Glutamatergic neuron (in vitro differentiated cells): ENCODE results near the gene MECR. TPM values are rescaled to one million over a fixed set of nuclear protein-coding genes. Genes with fewer than 3 reads are reported as not detected.

Experiments used
- DNase-seq: peaks from one replicate; pipeline ENCODE4 v3.0.0; 2022
- H3K27ac Mint-ChIP-seq: one replicate; pipeline ENCODE4 v1.8.0; 2020; ENCODE audit warnings: mild to moderate bottlenecking, mixed read lengths, inconsistent platforms; ENCODE audit not compliant: unreplicated experiment
- H3K27me3 Mint-ChIP-seq: one replicate; pipeline ENCODE4 v1.8.0; 2020; ENCODE audit warnings: mild to moderate bottlenecking, moderate library complexity, mixed read lengths, inconsistent platforms; ENCODE audit not compliant: unreplicated experiment
- H3K36me3 Mint-ChIP-seq: one replicate; pipeline ENCODE4 v1.8.0; 2020; ENCODE audit warnings: mild to moderate bottlenecking, mixed read lengths, inconsistent platforms; ENCODE audit not compliant: unreplicated experiment
- H3K4me1 Mint-ChIP-seq: one replicate; pipeline ENCODE4 v1.8.0; 2020; ENCODE audit warnings: mild to moderate bottlenecking, low read depth, mixed read lengths, inconsistent platforms; ENCODE audit not compliant: unreplicated experiment
- H3K4me3 Mint-ChIP-seq: one replicate; pipeline ENCODE4 v1.8.0; 2020; ENCODE audit warnings: mild to moderate bottlenecking, mixed read lengths, inconsistent platforms; ENCODE audit not compliant: unreplicated experiment
- H3K9me3 Mint-ChIP-seq: one replicate; pipeline ENCODE4 v1.8.0; 2020; ENCODE audit warnings: mild to moderate bottlenecking, moderate library complexity, mixed read lengths, inconsistent platforms; ENCODE audit not compliant: unreplicated experiment
- total RNA-seq: library from RNA; stranded (reverse); fragmentation: NEBNext Ultra II Directional; extraction: Animal tissue kit (Norgen Biotek cat#: 25700); gene quantifications from one replicate; pipeline ENCODE4 v1.2.1, GENCODE V29; 2021; ENCODE audit not compliant: unreplicated experiment
- TF ChIP-seq, protein P1 (sequence below): fragments of 200-600 bp; sonication (generic); IDR thresholded peaks from one replicate; pipeline ENCODE4 v1.5.0; 2021; ENCODE audit not compliant: partially characterized antibody, unreplicated experiment

Gene MECR
- total RNA-seq, 1 donor from 2014 or later: 21.4 TPM

DNA sequence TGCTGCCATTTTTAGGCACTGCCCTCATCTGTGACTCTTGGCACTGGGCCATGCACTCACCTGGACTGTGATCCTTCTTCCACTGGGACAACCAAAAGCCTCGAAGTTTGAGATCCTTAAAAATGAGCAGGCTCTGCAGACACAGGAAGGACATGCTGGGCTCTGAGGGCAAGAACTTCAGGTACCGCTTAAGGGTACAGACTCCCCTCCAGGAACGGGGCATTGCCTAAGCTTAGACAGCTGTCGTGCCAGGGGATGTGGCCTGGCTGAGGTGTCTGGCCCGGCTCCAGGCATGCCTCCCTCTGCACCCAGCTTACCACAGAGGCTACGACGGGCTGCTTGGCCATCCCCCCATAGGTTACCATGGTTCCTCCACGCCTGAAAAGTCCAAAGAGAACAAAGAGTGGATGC, 34.8 kb downstream of the MECR start:
- H3K9me3 Mint-ChIP-seq: no peaks in the 10 kb centered on the region
- no peak overlapping the region for H3K4me3 Mint-ChIP-seq
- peaks cover 3% of the 10 kb centered on the region for H3K27me3 Mint-ChIP-seq
- peaks cover 3% of the 10 kb centered on the region for H3K36me3 Mint-ChIP-seq
- TF ChIP-seq, protein P1, sequence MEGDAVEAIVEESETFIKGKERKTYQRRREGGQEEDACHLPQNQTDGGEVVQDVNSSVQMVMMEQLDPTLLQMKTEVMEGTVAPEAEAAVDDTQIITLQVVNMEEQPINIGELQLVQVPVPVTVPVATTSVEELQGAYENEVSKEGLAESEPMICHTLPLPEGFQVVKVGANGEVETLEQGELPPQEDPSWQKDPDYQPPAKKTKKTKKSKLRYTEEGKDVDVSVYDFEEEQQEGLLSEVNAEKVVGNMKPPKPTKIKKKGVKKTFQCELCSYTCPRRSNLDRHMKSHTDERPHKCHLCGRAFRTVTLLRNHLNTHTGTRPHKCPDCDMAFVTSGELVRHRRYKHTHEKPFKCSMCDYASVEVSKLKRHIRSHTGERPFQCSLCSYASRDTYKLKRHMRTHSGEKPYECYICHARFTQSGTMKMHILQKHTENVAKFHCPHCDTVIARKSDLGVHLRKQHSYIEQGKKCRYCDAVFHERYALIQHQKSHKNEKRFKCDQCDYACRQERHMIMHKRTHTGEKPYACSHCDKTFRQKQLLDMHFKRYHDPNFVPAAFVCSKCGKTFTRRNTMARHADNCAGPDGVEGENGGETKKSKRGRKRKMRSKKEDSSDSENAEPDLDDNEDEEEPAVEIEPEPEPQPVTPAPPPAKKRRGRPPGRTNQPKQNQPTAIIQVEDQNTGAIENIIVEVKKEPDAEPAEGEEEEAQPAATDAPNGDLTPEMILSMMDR: no peak
- no peak for DNase-seq
- peaks cover 2% of the 10 kb centered on the region for H3K4me1 Mint-ChIP-seq
- H3K27ac Mint-ChIP-seq: no peak overlapping the region

DNA sequence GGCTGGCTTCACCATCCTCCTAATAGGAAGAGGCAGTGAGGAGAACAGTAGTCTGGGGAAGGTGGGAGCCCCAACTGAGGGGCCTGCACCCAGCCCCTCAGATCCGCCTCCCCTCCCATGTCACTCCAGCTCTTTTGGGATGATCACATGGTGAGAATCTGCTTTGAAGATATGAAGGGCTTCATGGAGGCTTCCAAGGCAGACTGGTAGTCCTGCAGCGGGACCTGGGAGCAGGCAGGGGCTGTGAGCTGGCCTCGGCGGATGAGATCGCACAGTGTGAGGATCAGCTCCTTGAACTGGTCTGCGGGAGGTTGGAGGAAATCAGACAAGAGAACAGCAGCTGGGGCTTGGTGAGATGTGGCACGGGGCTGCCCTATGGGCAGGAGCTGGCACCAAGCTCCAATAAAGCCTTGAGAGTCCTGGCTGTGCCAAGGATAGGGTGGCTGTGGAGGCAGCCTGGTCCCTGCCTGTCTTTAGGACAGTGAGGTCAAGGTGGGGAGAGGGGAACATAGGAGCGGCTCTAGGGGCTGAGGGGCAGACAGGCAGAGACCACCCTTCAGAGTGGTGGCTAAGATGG, 36.8 kb downstream of the MECR start:
- TF ChIP-seq, protein P1: no peak
- H3K4me1 Mint-ChIP-seq: no peaks in the 10 kb centered on the region
- no peak overlapping the region for H3K4me3 Mint-ChIP-seq
- H3K27ac Mint-ChIP-seq: no peak overlapping the region
- peaks cover 5% of the 10 kb centered on the region for H3K36me3 Mint-ChIP-seq
- H3K27me3 Mint-ChIP-seq: peaks cover 3% of the 10 kb centered on the region
- no peak for DNase-seq
- no peaks in the 10 kb centered on the region for H3K9me3 Mint-ChIP-seq

DNA sequence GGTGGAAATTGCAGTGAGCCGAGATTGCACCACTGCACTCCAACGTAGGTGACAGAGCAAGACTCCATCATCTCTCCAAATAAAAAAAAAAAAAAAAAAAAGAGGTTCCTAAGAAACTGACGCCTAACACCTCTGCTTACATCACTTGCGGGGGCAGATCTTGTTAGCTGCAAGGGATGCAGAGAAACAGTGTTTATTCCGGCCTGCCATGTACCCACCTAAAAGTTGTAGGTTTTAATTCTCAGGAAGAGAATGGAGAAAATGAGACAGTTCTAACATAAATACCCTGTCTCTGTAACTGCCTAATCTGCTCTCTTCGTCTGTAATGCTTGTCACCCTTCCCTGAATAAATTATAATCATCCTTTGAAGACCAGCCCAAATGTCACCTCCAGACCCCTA, 40.0 kb downstream of the MECR start:
- DNase-seq: no peak
- H3K27ac Mint-ChIP-seq: peak overlapping the region; percentile 2
- H3K9me3 Mint-ChIP-seq: peaks cover 3% of the 10 kb centered on the region
- peaks cover 3% of the 10 kb centered on the region for H3K27me3 Mint-ChIP-seq
- TF ChIP-seq, protein P1: no peak
- H3K4me3 Mint-ChIP-seq: no peak overlapping the region
- no peaks in the 10 kb centered on the region for H3K4me1 Mint-ChIP-seq
- H3K36me3 Mint-ChIP-seq: peaks cover 5% of the 10 kb centered on the region

DNA sequence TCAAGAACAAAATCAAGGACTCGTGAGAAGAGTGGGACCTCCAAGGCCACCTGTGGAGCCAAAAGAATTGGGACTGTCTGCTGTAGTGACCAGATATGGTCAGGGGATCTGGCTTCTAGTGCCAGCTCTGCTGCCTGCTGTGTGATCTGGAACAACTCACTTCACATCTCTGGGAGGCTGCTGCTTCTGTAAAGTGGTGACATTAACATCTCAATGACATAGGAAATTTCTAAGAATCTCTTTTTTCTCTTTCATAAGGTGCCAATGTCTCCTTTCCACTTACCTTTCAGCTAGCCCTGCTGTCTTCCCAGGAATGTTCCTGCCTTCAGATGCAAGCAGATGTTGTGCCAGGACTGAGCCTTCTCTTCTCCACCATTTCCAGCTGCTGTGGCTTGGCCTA, 44.0 kb downstream of the MECR start:
- no peak overlapping the region for H3K27ac Mint-ChIP-seq
- peaks cover 7% of the 10 kb centered on the region for H3K9me3 Mint-ChIP-seq
- no peak overlapping the region for H3K4me3 Mint-ChIP-seq
- DNase-seq: no peak
- H3K4me1 Mint-ChIP-seq: peaks cover 3% of the 10 kb centered on the region
- TF ChIP-seq, protein P1: no peak
- peaks cover 5% of the 10 kb centered on the region for H3K36me3 Mint-ChIP-seq
- H3K27me3 Mint-ChIP-seq: no peaks in the 10 kb centered on the region

DNA sequence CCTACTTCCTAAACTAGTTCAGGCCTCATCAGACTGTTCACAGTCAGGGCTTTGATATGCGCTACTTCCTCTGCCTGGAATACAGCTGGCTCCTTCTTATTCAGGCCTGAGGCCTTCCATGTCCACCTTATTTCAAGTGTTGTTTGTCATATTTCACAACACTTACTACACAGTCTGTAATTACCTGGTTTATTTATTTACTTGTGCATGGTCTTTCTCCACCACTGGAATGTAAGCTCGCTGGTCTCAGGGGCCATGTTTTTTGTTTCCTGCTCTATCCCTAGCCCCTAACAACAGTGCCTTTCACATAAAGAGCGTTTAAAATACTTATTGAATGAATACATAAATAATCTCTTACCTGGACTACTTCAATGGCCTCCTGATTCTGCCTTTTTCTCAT, 44.5 kb downstream of the MECR start:
- H3K27ac Mint-ChIP-seq: no peak overlapping the region
- no peak for DNase-seq
- H3K4me1 Mint-ChIP-seq: peaks cover 3% of the 10 kb centered on the region
- H3K4me3 Mint-ChIP-seq: no peak overlapping the region
- TF ChIP-seq, protein P1: no peak
- H3K36me3 Mint-ChIP-seq: peaks cover 5% of the 10 kb centered on the region
- H3K27me3 Mint-ChIP-seq: no peaks in the 10 kb centered on the region
- peaks cover 7% of the 10 kb centered on the region for H3K9me3 Mint-ChIP-seq
